Ectodermal cell (in vitro differentiated cells): ENCODE measurements around the gene MFRP.

Source experiments
- H3K27ac ChIP-seq: 2 replicates; pipeline ENCODE4 v1.7.0; 2013; ENCODE audit warnings: mild to moderate bottlenecking, low read depth, low read length; ENCODE audit not compliant: insufficient read depth, poor library complexity, severe bottlenecking
- H3K27me3 ChIP-seq: 2 replicates; pipeline ENCODE4 v1.7.0; 2013; ENCODE audit warnings: mild to moderate bottlenecking, low read length; ENCODE audit not compliant: insufficient read depth, control insufficient read depth, poor library complexity, severe bottlenecking
- H3K36me3 ChIP-seq: one replicate; pipeline ENCODE4 v1.7.0; 2013; ENCODE audit warnings: low read length; ENCODE audit not compliant: control insufficient read depth, insufficient read depth
- H3K4me1 ChIP-seq: one replicate; pipeline ENCODE4 v1.7.0; 2013; ENCODE audit warnings: low read length; ENCODE audit not compliant: control insufficient read depth, insufficient read depth
- H3K4me3 ChIP-seq: 2 replicates; pipeline ENCODE4 v1.7.0; 2013; ENCODE audit warnings: low read depth, low read length, control low read depth; ENCODE audit not compliant: insufficient read depth
- H3K9me3 ChIP-seq: 2 replicates; pipeline ENCODE4 v1.7.0; 2013; ENCODE audit warnings: mild to moderate bottlenecking, low read length, moderate library complexity; ENCODE audit not compliant: control insufficient read depth
- WGBS, 2 experiments: methylation state at CpG; one replicate each; pipeline ENCODE4 v1.1.7; 2013; ENCODE audit warnings: missing lambda C conversion rate in 2 of 2; 5-methylcytosine and 5-hydroxymethylcytosine counted together

MFRP gene

GRCh38 chr11:119336744-119337469, 9.6 kb downstream of the MFRP start:
- no peak overlapping the region for H3K4me3 ChIP-seq
- peaks cover 45% of the 10 kb centered on the region for H3K4me1 ChIP-seq
- peaks cover 33% of the 10 kb centered on the region for H3K27me3 ChIP-seq
- H3K9me3 ChIP-seq = no peaks in the 10 kb centered on the region
- 92 to 93% methylated on average over 9 of the region's 9 CpGs for WGBS, 2 experiments
- H3K36me3 ChIP-seq = peaks cover 5% of the 10 kb centered on the region
- peak overlapping the region; percentile 90 for H3K27ac ChIP-seq

GRCh38 chr11:119335655-119336543, 10.6 kb downstream of the MFRP start:
- H3K36me3 ChIP-seq = peaks cover 5% of the 10 kb centered on the region
- peaks cover 35% of the 10 kb centered on the region for H3K4me1 ChIP-seq
- peak overlapping the region; percentile 97 for H3K4me3 ChIP-seq
- peaks cover 23% of the 10 kb centered on the region for H3K27me3 ChIP-seq
- H3K9me3 ChIP-seq = no peaks in the 10 kb centered on the region
- 92% methylated on average over 30 of the region's 30 CpGs for WGBS, 2 experiments
- H3K27ac ChIP-seq = no peak overlapping the region

- Histone ChIP-seq H3K9me3 (no peaks in the 10 kb centered on the region), H3K27me3 (peaks cover 15% of the 10 kb centered on the region), H3K4me1 (peaks cover 31% of the 10 kb centered on the region), H3K27ac (no peak overlapping the region), H3K36me3 (peaks cover 5% of the 10 kb centered on the region), H3K4me3 (peak overlapping the region; percentile 97)
- WGBS, 2 experiments = 83 to 85% methylated on average over 15 of the region's 15 CpGs
Measured at GRCh38 chr11:119335091-119335654, 11.3 kb downstream of the MFRP start.

- 0% methylated on average over 54 of the region's 54 CpGs for WGBS, 2 experiments
- H3K27ac ChIP-seq = peak within 1 kb of the TSS; percentile 57
- peaks cover 31% of the 10 kb centered on the region for H3K4me1 ChIP-seq
- H3K27me3 ChIP-seq = peaks cover 8% of the 10 kb centered on the region
- H3K9me3 ChIP-seq = no peaks in the 10 kb centered on the region
- peak within 1 kb of the TSS; percentile 97 for H3K4me3 ChIP-seq
- peaks cover 5% of the 10 kb centered on the region for H3K36me3 ChIP-seq
Measured at GRCh38 chr11:119334174-119334930, 12.2 kb downstream of the MFRP start, which contains the start of gene RNF26. Gene RNF26 (plus strand): TSS chr11:119334527. CDS start chr11:119335123, 596 bp downstream.

- peaks cover 5% of the 10 kb centered on the region for H3K36me3 ChIP-seq
- H3K9me3 ChIP-seq = no peaks in the 10 kb centered on the region
- no peaks in the 10 kb centered on the region for H3K27me3 ChIP-seq
- peaks cover 23% of the 10 kb centered on the region for H3K4me1 ChIP-seq
- no peak overlapping the region for H3K4me3 ChIP-seq
- H3K27ac ChIP-seq = peak overlapping the region; percentile 75
- WGBS, 2 experiments = 66 to 70% methylated on average over 4 of the region's 4 CpGs
Measured at GRCh38 chr11:119332111-119332765, 14.3 kb downstream of the MFRP start.

GRCh38 chr11:119330237-119330636, 16.3 kb downstream of the MFRP start:
- WGBS, 2 experiments = 83 to 87% methylated on average over 1 of the region's 1 CpG
- Histone ChIP-seq H3K36me3 (no peaks in the 10 kb centered on the region), H3K27me3 (no peaks in the 10 kb centered on the region), H3K27ac (no peak overlapping the region), H3K4me1 (peaks cover 4% of the 10 kb centered on the region), H3K4me3 (no peak overlapping the region), H3K9me3 (no peaks in the 10 kb centered on the region)

GRCh38 chr11:119329320-119329719, 17.2 kb downstream of the MFRP start:
- Histone ChIP-seq H3K27me3 (no peaks in the 10 kb centered on the region), H3K36me3 (no peaks in the 10 kb centered on the region), H3K27ac (no peak overlapping the region), H3K9me3 (no peaks in the 10 kb centered on the region), H3K4me1 (no peaks in the 10 kb centered on the region), H3K4me3 (no peak overlapping the region)
- WGBS, 2 experiments = 92 to 94% methylated on average over 2 of the region's 2 CpGs

GRCh38 chr11:119324189-119324588, 22.3 kb downstream of the MFRP start:
- 90 to 91% methylated on average over 4 of the region's 4 CpGs for WGBS, 2 experiments
- Histone ChIP-seq H3K9me3 (no peaks in the 10 kb centered on the region), H3K4me3 (no peak overlapping the region), H3K36me3 (no peaks in the 10 kb centered on the region), H3K27me3 (no peaks in the 10 kb centered on the region), H3K27ac (no peak overlapping the region), H3K4me1 (peaks cover 23% of the 10 kb centered on the region)

GRCh38 chr11:119323532-119324033, 22.9 kb downstream of the MFRP start:
- no peaks in the 10 kb centered on the region for H3K9me3 ChIP-seq
- peaks cover 29% of the 10 kb centered on the region for H3K4me1 ChIP-seq
- H3K36me3 ChIP-seq = no peaks in the 10 kb centered on the region
- no peaks in the 10 kb centered on the region for H3K27me3 ChIP-seq
- no peak overlapping the region for H3K27ac ChIP-seq
- H3K4me3 ChIP-seq = no peak overlapping the region
- WGBS, 2 experiments = 44% methylated on average over 8 of the region's 8 CpGs
